ENCODE results near the gene ST6GALNAC2.
"Not testable (repeated sequence)": the region's sequence is repeated elsewhere in the genome, so short reads cannot be mapped to it uniquely, and the experiment has no call there.

Gene ST6GALNAC2

GRCh38 chr17:76525513-76525833 lies 60.2 kb downstream of the ST6GALNAC2 start:
- not testable (repeated sequence) for DNase-seq

- no peak for DNase-seq
Measured at GRCh38 chr17:76524598-76525512, 60.8 kb downstream of the ST6GALNAC2 start.

GRCh38 chr17:76523084-76524037 lies 62.3 kb downstream of the ST6GALNAC2 start:
- no peak for DNase-seq

- DNase-seq: not testable (repeated sequence)
Measured at GRCh38 chr17:76521683-76522082, 64.0 kb downstream of the ST6GALNAC2 start.

- no peak for DNase-seq
Measured at GRCh38 chr17:76521262-76521661, 64.4 kb downstream of the ST6GALNAC2 start.

GRCh38 chr17:76519048-76519966 lies 66.4 kb downstream of the ST6GALNAC2 start:
- DNase-seq: no peak

GRCh38 chr17:76517638-76518038 lies 68.0 kb downstream of the ST6GALNAC2 start:
- no peak for DNase-seq
